H1 (cell line): ENCODE data around the gene RMC1. TPM values are rescaled to one million over a fixed set of nuclear protein-coding genes. Genes with fewer than 3 reads are reported as not detected.

Experiments
- BCL11A ChIP-seq, 2 experiments: IDR thresholded peaks; one replicate each; pipeline ENCODE4 v1.6.1; 2011; ENCODE audit warnings: low read depth in 2 of 2, low read length in 2 of 2, mild to moderate bottlenecking in 2 of 2
- EZH2 ChIP-seq: fragments of 200-600 bp; sonication (generic); IDR thresholded peaks from 2 replicates; pipeline ENCODE4 v1.7.1; 2012; ENCODE audit warnings: low read depth, mild to moderate bottlenecking, moderate library complexity, low read length, inconsistent platforms; ENCODE audit not compliant: severe bottlenecking
- SIRT6 ChIP-seq: IDR thresholded peaks from one replicate; pipeline ENCODE4 v1.7.1; 2012; ENCODE audit warnings: low read length, inconsistent platforms
- polyA plus RNA-seq, 7 experiments: library from polyadenylated mRNA; depleted of rRNA in 3 of 7; stranded (reverse) in 5 of 7; unstranded in 2 of 7; fragments of >200 nt in 5 of 7; fragments of 200-250 nt in 2 of 7; gene quantifications; 1 replicate in 5 of 7; 2 replicates in 1 of 7; 4 replicates in 1 of 7; pipeline versions ENCODE4 v1.2.1 to v1.2.3, GENCODE V29; 2011 to 2013; ENCODE audit warnings: missing spikeins in 2 of 7, mixed read lengths in 2 of 7
- total RNA-seq: library from RNA; stranded (reverse); fragmentation: NEBNext Ultra II Directional; extraction: Animal tissue kit (Norgen Biotek cat#: 25700); gene quantifications from 2 replicates; pipeline ENCODE4 v1.2.1, GENCODE V29; 2021

Gene RMC1
- total and polyA plus RNA-seq, 2 of the 8 experiments (the other 6 are each of a cell fraction or from before 2014, with no cell fraction given): 16.4 to 20.1 TPM

GRCh38 chr18:23538870-23539269, 35.6 kb downstream of the RMC1 start (continued):
- TF ChIP-seq SIRT6 (no peak), EZH2 (no peak), BCL11A (IDR thresholded peaks at IDR 0.05; ENCODE audit: low read depth in 2 of 2, low read length in 2 of 2) (no peak)
